OCI-LY1 (cell line): ENCODE data around the gene MEG3.

Experiments used
- H2AFZ ChIP-seq: fragments of 200-600 bp; sonication (generic), shearing (Covaris generic); 2 replicates; pipeline ENCODE4 v1.6.0; 2014; ENCODE audit warnings: antibody characterized with exemption, mild to moderate bottlenecking, low read length
- H3F3A ChIP-seq: fragments of 200-600 bp; sonication (generic), shearing (Covaris generic); 2 replicates; pipeline ENCODE4 v1.6.0; 2014; ENCODE audit warnings: mild to moderate bottlenecking, antibody characterized with exemption, low read length, moderate library complexity; ENCODE audit not compliant: insufficient read depth
- H3K27ac ChIP-seq: fragments of 200-600 bp; sonication (generic); 2 replicates; pipeline ENCODE4 v1.5.1; 2014; ENCODE audit warnings: low read length, mixed run types, mild to moderate bottlenecking, low read depth; ENCODE audit not compliant: poor library complexity, severe bottlenecking
- H3K27me3 ChIP-seq: fragments of 200-600 bp; sonication (generic); 2 replicates; pipeline ENCODE4 v1.6.0; 2014; ENCODE audit warnings: antibody characterized with exemption, mild to moderate bottlenecking, low read length, moderate library complexity; ENCODE audit not compliant: insufficient read depth
- H3K36me3 ChIP-seq: fragments of 200-600 bp; sonication (generic); 2 replicates; pipeline ENCODE4 v1.6.1; 2014; ENCODE audit warnings: mild to moderate bottlenecking, antibody characterized with exemption, low read length, moderate library complexity, mixed read lengths; ENCODE audit not compliant: insufficient read depth
- H3K4me1 ChIP-seq: fragments of 200-600 bp; sonication (generic); 2 replicates; pipeline ENCODE4 v1.5.1; 2014; ENCODE audit warnings: mild to moderate bottlenecking, low read length, moderate library complexity; ENCODE audit not compliant: insufficient read depth, severe bottlenecking
- H3K4me2 ChIP-seq: fragments of 200-600 bp; sonication (generic), shearing (Covaris generic); 2 replicates; pipeline ENCODE4 v1.6.1; 2014; ENCODE audit warnings: low read length
- H3K4me3 ChIP-seq: fragments of 200-600 bp; sonication (generic); 2 replicates; pipeline ENCODE4 v1.5.1; 2014; ENCODE audit warnings: low read length, low read depth, mild to moderate bottlenecking, mixed read lengths; ENCODE audit not compliant: poor library complexity, severe bottlenecking
- H3K79me2 ChIP-seq: fragments of 200-600 bp; shearing (Covaris generic); 2 replicates; pipeline ENCODE4 v1.6.1; 2016; ENCODE audit warnings: mixed run types, low read length, mixed read lengths; ENCODE audit not compliant: insufficient read depth
- H3K9ac ChIP-seq: fragments of 200-600 bp; sonication (generic), shearing (Covaris generic); 2 replicates; pipeline ENCODE4 v1.6.1; 2014; ENCODE audit warnings: mild to moderate bottlenecking, low read length, mixed read lengths
- H3K9me2 ChIP-seq: fragments of 200-600 bp; sonication (generic), shearing (Covaris generic); 2 replicates; pipeline ENCODE4 v1.6.1; 2014; ENCODE audit warnings: low read depth, mild to moderate bottlenecking, low read length, mixed read lengths
- H3K9me3 ChIP-seq: fragments of 200-600 bp; shearing (Covaris generic); 2 replicates; pipeline ENCODE4 v1.6.1; 2014; ENCODE audit warnings: low read length, mixed read lengths
- H4K20me1 ChIP-seq: fragments of 200-600 bp; sonication (generic), shearing (Covaris generic); 2 replicates; pipeline ENCODE4 v1.6.0; 2016; ENCODE audit warnings: mild to moderate bottlenecking, low read length; ENCODE audit not compliant: insufficient read depth
- EZH2 ChIP-seq: fragments of 200-600 bp; sonication (generic), shearing (Covaris generic); IDR thresholded peaks from 2 replicates; pipeline ENCODE4 v1.8.0; 2017; ENCODE audit warnings: borderline replicate concordance, mixed run types, mild to moderate bottlenecking, antibody characterized with exemption, low read length, moderate library complexity, mixed read lengths
- TF ChIP-seq, protein P1 (sequence below): fragments of 200-600 bp; sonication (generic), shearing (Covaris generic); IDR thresholded peaks from 2 replicates; pipeline ENCODE4 v1.5.1; 2017; ENCODE audit warnings: mild to moderate bottlenecking, antibody characterized with exemption, low read length, moderate library complexity, mixed read lengths

MEG3 gene

DNA sequence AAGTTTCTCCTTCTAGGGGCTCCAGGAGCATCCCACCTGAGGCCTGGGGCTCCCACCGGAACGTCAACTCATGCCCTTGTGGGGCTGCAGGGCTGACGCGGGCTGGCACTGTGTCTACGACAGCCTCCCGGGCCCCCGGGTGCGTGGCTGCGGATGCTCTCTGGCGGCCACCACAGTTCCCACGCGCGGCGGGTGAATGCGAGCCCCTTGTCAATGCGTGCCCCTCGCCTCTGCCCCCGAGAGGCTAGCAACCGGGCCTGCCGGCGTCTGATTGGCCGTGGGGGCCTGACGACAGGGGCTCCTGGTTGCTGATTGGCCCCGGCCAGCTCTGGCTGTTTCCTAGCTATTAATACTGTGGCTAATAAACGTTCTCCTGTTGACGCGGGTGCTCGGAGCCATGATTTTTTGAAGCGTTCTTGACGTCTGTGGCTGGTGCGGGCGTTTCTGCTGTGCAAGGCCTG lies 1.8 kb upstream of the MEG3 start:
- H3K9me3 ChIP-seq, result no peaks in the 10 kb centered on the region
- TF ChIP-seq, protein P1, sequence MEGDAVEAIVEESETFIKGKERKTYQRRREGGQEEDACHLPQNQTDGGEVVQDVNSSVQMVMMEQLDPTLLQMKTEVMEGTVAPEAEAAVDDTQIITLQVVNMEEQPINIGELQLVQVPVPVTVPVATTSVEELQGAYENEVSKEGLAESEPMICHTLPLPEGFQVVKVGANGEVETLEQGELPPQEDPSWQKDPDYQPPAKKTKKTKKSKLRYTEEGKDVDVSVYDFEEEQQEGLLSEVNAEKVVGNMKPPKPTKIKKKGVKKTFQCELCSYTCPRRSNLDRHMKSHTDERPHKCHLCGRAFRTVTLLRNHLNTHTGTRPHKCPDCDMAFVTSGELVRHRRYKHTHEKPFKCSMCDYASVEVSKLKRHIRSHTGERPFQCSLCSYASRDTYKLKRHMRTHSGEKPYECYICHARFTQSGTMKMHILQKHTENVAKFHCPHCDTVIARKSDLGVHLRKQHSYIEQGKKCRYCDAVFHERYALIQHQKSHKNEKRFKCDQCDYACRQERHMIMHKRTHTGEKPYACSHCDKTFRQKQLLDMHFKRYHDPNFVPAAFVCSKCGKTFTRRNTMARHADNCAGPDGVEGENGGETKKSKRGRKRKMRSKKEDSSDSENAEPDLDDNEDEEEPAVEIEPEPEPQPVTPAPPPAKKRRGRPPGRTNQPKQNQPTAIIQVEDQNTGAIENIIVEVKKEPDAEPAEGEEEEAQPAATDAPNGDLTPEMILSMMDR, result no peak
- TF ChIP-seq EZH2, result no peak
- H3K27me3 ChIP-seq, result no peaks in the 10 kb centered on the region
- no peaks in the 10 kb centered on the region for H3K4me1 ChIP-seq
- H4K20me1 ChIP-seq, result no peaks in the 10 kb centered on the region
- H3K27ac ChIP-seq, result no peak overlapping the region
- no peaks in the 10 kb centered on the region for H3K79me2 ChIP-seq
- H3K4me2 ChIP-seq, result no peak overlapping the region
- H3K9ac ChIP-seq, result no peak overlapping the region
- H3F3A ChIP-seq, result no peaks in the 10 kb centered on the region
- no peak overlapping the region for H2AFZ ChIP-seq
- H3K4me3 ChIP-seq, result no peak overlapping the region
- no peaks in the 10 kb centered on the region for H3K9me2 ChIP-seq
- H3K36me3 ChIP-seq, result no peaks in the 10 kb centered on the region

DNA sequence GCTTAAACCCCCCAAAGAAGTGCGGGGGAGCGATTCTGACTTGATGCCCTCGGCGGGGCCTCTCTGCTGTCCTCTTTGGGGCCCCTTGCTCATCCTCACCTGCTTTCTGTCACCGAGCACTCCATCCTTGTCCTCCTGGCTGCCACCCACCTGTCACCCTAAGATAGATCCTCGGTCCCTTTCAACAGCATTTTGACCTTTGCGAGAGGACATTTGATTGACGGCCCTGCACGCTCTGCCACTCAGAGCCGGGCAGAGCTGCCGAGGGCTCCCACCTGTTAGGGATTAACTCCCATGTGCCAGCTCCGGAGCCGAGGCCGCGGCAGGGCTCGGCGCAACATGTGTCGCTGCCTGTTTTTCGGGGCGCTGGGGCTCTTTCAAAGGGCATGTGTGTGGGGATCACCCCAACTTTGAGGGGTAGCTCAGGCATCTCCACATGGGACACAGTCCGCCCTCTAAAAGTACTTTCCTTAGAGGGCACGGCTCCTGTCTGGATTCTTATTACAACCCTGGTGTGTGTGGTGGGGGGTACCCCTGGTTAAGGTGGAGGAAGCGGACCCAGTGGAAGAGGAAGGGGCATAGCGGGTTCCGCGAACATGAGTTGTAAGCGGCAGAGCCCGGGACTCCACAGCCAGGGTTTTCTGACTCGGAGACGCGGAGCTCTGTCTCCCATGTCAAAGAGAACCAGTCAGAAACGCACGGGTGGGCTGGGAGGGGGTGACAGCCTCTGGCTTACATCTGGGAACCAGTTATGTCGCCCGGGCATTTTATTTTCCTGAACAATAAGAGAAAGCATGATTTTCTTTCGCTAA lies 811 bp upstream of the MEG3 start:
- Histone ChIP-seq H3K27ac (no peak overlapping the region), H4K20me1 (no peaks in the 10 kb centered on the region), H3K9ac (no peak overlapping the region), H2AFZ (no peak overlapping the region), H3K79me2 (no peaks in the 10 kb centered on the region), H3K4me3 (no peak overlapping the region), H3K9me2 (no peaks in the 10 kb centered on the region), H3K9me3 (no peaks in the 10 kb centered on the region), H3K4me2 (no peak overlapping the region), H3K36me3 (no peaks in the 10 kb centered on the region), H3F3A (no peaks in the 10 kb centered on the region), H3K4me1 (no peaks in the 10 kb centered on the region), H3K27me3 (no peaks in the 10 kb centered on the region)
- TF ChIP-seq, protein P1, result no peak
- TF ChIP-seq EZH2, result no peak

DNA sequence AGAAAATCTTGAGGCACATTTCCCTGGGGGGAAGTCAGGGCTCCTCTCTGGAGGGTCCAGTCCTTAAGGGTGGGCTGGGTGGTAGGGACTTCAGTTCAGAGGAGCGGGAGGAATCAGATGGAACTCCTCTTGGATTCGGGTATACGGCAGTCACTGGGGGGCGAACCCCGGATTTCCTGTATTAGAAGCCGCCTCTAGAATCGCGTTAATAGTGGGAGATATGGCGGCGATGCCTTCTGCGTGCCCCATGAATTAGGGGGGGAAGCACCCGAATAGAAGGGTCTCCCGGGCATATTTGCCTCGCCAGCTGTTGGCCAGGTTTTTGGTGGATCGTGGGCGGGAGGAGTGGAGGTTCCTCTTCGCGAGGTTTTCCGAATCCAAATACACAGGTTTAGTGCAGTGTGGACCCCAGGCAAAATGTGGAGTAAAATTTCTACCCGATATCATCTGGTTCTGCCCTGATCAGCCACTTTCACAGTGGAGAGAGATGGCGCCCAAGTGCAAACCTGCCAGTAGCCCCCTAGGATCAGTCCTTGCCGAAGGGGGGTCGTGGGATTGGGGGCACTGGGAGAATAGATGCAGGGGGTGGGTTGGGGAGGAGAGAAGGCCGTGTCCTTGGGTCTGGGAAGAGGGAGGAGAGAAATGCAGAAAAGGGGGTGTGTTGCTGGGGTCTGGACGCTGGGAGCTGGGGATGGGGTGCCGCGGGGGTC lies 628 bp downstream of the MEG3 start:
- no peaks in the 10 kb centered on the region for H3K79me2 ChIP-seq
- H3K36me3 ChIP-seq, result no peaks in the 10 kb centered on the region
- TF ChIP-seq, protein P1, result no peak
- no peak for TF ChIP-seq EZH2
- H2AFZ ChIP-seq, result no peak overlapping the region
- H3K4me1 ChIP-seq, result no peaks in the 10 kb centered on the region
- no peak overlapping the region for H3K4me3 ChIP-seq
- no peaks in the 10 kb centered on the region for H3F3A ChIP-seq
- no peaks in the 10 kb centered on the region for H4K20me1 ChIP-seq
- no peak overlapping the region for H3K9ac ChIP-seq
- H3K9me3 ChIP-seq, result no peaks in the 10 kb centered on the region
- H3K27ac ChIP-seq, result no peak overlapping the region
- no peaks in the 10 kb centered on the region for H3K9me2 ChIP-seq
- no peak overlapping the region for H3K4me2 ChIP-seq
- H3K27me3 ChIP-seq, result no peaks in the 10 kb centered on the region
